Activated CD4-positive, alpha-beta T cell treated with anti-CD3 and anti-CD28 coated beads, Interleukin-2, amount 10 ng/mL, durations not matched to agents 24 days and 14 days (primary cell): ENCODE measurements around the gene ANKRD27. TPM values are rescaled to one million over a fixed set of nuclear protein-coding genes. Genes with fewer than 3 reads are reported as not detected.

Experiments
- DNase-seq: peaks from one replicate; pipeline ENCODE4 v3.0.0; 2022
- H3K27ac Mint-ChIP-seq: one replicate; pipeline ENCODE4 v1.8.0; 2022; ENCODE audit warnings: mild to moderate bottlenecking, mixed read lengths
- H3K27me3 Mint-ChIP-seq: one replicate; pipeline ENCODE4 v1.8.0; 2022; ENCODE audit warnings: mixed read lengths
- H3K36me3 Mint-ChIP-seq: one replicate; pipeline ENCODE4 v1.8.0; 2022; ENCODE audit warnings: low read depth, mild to moderate bottlenecking, mixed read lengths
- H3K4me1 Mint-ChIP-seq: one replicate; pipeline ENCODE4 v1.8.0; 2021; ENCODE audit warnings: mixed read lengths
- H3K4me3 Mint-ChIP-seq: one replicate; pipeline ENCODE4 v1.8.0; 2022; ENCODE audit warnings: mild to moderate bottlenecking, moderate library complexity, mixed read lengths
- H3K9me3 Mint-ChIP-seq: one replicate; pipeline ENCODE4 v1.8.0; 2021; ENCODE audit warnings: mixed read lengths
- intact Hi-C: fragments of 100-400 bp; cut with micrococcal nuclease; formaldehyde crosslinking; loops from one replicate; pipeline ENCODE4 v1.15.1; 2023
- total RNA-seq: library from RNA; stranded (reverse); gene quantifications from 2 replicates; pipeline ENCODE4 v1.2.3, GENCODE V29; 2022

The ANKRD27 gene
- total RNA-seq, 1 donor from 2014 or later = 35.1 TPM

DNA sequence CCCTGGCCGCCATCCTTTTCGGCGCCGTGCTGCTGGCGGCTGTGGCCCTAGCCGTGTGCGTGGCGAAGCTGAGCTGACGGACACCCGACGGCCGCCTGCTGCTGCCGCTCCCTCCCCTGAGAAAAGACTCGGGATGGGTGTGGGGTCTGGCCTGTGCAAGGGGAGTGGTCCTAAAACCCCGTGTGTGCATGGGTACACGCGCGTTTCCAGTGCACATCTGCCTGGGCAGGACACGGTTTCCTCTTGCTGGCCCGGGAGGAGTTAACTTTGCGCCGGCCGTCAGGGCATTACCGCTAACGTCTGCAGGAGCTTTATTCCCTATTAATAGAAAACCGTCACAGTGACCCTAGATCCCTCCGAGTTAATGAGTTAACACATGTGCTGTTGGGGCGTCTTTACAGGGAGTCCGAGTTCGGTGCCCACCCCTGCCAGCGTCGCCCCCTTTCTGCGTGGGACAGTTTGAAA is 1.9 kb upstream of the ANKRD27 start:
- Mint-ChIP-seq H3K4me3 (peak overlapping the region; percentile 64), H3K9me3 (no peaks in the 10 kb centered on the region), H3K4me1 (peaks cover 19% of the 10 kb centered on the region), H3K36me3 (peaks cover 6% of the 10 kb centered on the region), H3K27me3 (peaks cover 36% of the 10 kb centered on the region), H3K27ac (no peak overlapping the region)
- intact Hi-C loops = loop anchor here (5.0 to 10.0 kb wide), 6 partner anchors 295 to 1322 kb away; partner anchors contain the start of genes CEBPG, CEP89, FAAP24 and GPATCH1
- no peak for DNase-seq

GRCh38 chr19:32676186-32676894 is 1.4 kb upstream of the ANKRD27 start:
- H3K27ac Mint-ChIP-seq = no peak overlapping the region

DNA sequence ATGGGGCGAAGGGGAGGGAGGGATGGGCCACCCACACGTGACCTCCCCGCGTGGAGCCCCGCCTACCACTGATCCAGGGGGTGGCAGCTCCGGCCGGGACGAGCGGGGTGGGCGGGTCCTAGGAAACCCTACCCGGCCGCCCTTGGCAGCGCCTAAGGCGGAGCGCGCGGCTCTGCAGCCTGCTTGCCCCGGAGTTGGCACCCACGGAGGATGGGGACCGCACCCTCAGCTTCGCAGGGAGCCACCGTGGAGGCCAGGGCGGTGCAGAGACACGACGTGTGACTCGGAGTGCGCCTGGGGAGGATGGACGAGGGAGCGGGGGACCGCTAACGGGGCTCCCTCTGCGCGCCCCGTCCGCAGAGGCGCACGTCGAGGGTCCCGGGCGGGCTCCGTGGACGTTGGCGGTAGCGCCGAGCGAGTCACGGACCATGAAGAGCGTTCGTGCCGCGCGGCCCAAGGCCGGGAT is 773 bp upstream of the ANKRD27 start, which contains the start of gene RGS9BP:
Gene RGS9BP (plus strand): TSS at position 129 of the 466 bp plus-strand sequence. CDS start 416 bp downstream, outside the sequence.
- H3K27me3 Mint-ChIP-seq = peaks cover 30% of the 10 kb centered on the region
- peak within 1 kb of the TSS; percentile 74 for H3K27ac Mint-ChIP-seq
- H3K9me3 Mint-ChIP-seq = no peaks in the 10 kb centered on the region
- H3K4me3 Mint-ChIP-seq = peak within 1 kb of the TSS; percentile 83
- peaks cover 6% of the 10 kb centered on the region for H3K36me3 Mint-ChIP-seq
- intact Hi-C loops = loop anchor here (1.0 to 10.0 kb wide), 8 partner anchors 16 to 1321 kb away; partner anchors contain the start of genes CEBPG, CEP89, FAAP24 and GPATCH1
- peak; percentile 89 for DNase-seq
- peaks cover 22% of the 10 kb centered on the region for H3K4me1 Mint-ChIP-seq

More at GRCh38 chr19:32676186-32676894, 1.4 kb upstream of the ANKRD27 start:
- H3K27me3 Mint-ChIP-seq = peaks cover 36% of the 10 kb centered on the region
- DNase-seq = no peak
- intact Hi-C loops = loop anchor here (5.0 to 10.0 kb wide), 6 partner anchors 296 to 1322 kb away; partner anchors contain the start of genes CEBPG, CEP89, FAAP24 and GPATCH1
- H3K36me3 Mint-ChIP-seq = peaks cover 6% of the 10 kb centered on the region
- H3K4me3 Mint-ChIP-seq = peak overlapping the region; percentile 83
- no peaks in the 10 kb centered on the region for H3K9me3 Mint-ChIP-seq
- peaks cover 22% of the 10 kb centered on the region for H3K4me1 Mint-ChIP-seq

DNA sequence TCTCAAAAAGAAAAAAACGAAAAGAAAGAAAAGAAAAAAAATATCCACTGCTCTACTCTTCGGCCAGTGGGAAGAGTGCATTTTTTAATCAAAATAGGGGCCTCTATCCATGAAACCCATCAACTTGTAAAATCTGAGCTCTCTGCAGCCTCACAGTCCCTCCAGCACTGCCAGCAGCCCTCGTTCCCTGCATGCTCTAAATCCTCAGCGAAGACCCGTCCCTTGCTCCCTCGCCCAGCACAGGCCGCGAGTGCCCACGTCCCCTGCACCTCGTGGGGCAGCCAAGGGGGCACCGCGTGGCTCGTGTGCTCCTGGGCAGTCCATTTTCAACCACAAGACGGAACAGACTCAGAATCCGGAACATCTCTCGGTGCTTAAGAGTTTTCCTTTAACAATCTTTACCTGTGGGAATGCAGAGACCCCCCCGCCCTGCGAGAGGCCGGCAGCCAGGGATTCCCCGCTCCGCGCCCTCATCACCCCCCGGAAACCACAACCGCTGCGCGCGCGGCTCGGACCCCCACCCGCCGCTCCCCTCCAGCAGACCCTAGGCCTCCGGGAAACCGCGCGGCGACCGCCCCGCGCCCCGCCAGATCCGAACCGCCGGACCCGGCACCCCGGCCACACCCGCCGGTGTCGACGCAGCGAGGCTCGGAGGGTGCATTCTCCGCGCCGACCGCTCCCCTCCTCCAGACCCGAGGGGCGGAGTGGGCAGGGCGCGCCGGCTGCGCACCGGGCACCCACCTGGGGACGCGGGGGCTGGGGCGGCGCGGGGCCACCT is 638 bp downstream of the ANKRD27 start:
- peaks cover 26% of the 10 kb centered on the region for H3K27me3 Mint-ChIP-seq
- DNase-seq = no peak
- H3K4me3 Mint-ChIP-seq = peak overlapping the region; percentile 95

DNA sequence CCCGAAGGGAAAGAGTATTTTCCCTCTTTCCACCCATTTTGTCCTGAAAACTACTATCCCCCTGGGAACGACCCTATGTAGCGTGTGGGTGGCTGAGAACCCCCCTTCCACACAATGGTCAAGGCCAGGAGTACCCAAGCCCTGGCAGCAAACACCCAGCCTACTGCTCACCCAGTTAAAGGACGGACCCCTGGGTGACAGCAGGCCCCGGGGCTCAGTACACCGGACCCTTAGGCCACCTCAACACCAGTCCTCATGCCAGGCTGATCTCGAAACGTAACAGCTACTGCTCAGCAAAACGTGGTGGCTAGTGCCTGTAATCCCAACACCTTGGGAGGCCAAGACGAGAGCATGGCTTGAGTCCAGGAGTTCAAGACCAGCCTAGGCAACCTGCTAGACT is 1.4 kb downstream of the ANKRD27 start:
- H3K4me1 Mint-ChIP-seq = peaks cover 30% of the 10 kb centered on the region
- no peak overlapping the region for H3K4me3 Mint-ChIP-seq
- H3K27ac Mint-ChIP-seq = no peak overlapping the region
- intact Hi-C loops = loop anchor here (10.0 kb wide), 2 partner anchors 701 to 1319 kb away; partner anchors contain the start of gene CEBPG
- peaks cover 10% of the 10 kb centered on the region for H3K36me3 Mint-ChIP-seq
- peaks cover 19% of the 10 kb centered on the region for H3K27me3 Mint-ChIP-seq
- peak; percentile 57 for DNase-seq
- no peaks in the 10 kb centered on the region for H3K9me3 Mint-ChIP-seq

More for the DNA sequence above, 638 bp downstream of the ANKRD27 start:
- Mint-ChIP-seq H3K36me3 (peaks cover 10% of the 10 kb centered on the region), H3K27ac (peak overlapping the region; percentile 88), H3K4me1 (peaks cover 30% of the 10 kb centered on the region), H3K9me3 (no peaks in the 10 kb centered on the region)
- intact Hi-C loops = loop anchor here (2.0 to 10.0 kb wide), 3 partner anchors 76 to 1320 kb away; partner anchors contain the start of gene CEBPG

DNA sequence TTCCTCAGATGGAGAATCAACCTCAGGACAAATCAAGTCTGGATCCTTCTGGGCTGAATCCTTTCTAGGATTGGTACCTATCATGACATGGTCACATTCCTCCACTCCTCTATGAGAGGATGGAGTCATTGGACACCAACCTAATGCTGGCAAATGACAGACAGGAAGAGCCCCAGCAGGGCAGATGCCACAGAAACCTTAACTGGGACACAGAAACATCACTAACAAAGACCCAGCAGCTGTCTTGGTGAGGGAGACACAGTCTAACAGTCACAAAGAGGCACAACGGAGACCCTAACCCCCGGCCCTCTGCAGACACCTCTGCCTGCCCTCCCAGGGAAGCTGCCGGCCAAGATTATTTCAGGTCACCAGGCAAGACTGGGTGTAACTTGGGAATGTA is 2.1 kb downstream of the ANKRD27 start:
- Mint-ChIP-seq H3K4me3 (peak overlapping the region; percentile 29), H3K27ac (no peak overlapping the region), H3K27me3 (peaks cover 14% of the 10 kb centered on the region), H3K36me3 (peaks cover 10% of the 10 kb centered on the region), H3K4me1 (peaks cover 30% of the 10 kb centered on the region), H3K9me3 (no peaks in the 10 kb centered on the region)
- no peak for DNase-seq
- intact Hi-C loops = loop anchor here (10.0 kb wide), 2 partner anchors 702 to 1318 kb away; partner anchors contain the start of gene CEBPG

GRCh38 chr19:32671883-32672593 is 2.9 kb downstream of the ANKRD27 start:
- Mint-ChIP-seq H3K27me3 (peaks cover 6% of the 10 kb centered on the region), H3K27ac (no peak overlapping the region), H3K36me3 (peaks cover 10% of the 10 kb centered on the region), H3K4me1 (peaks cover 25% of the 10 kb centered on the region), H3K4me3 (no peak overlapping the region), H3K9me3 (no peaks in the 10 kb centered on the region)
- intact Hi-C loops = loop anchor here (10.0 kb wide), 2 partner anchors 703 to 1317 kb away; partner anchors contain the start of gene CEBPG
- no peak for DNase-seq

- Mint-ChIP-seq H3K27me3 (peaks cover 2% of the 10 kb centered on the region), H3K36me3 (peaks cover 10% of the 10 kb centered on the region), H3K9me3 (no peaks in the 10 kb centered on the region), H3K4me3 (no peak overlapping the region), H3K4me1 (peaks cover 25% of the 10 kb centered on the region), H3K27ac (no peak overlapping the region)
- intact Hi-C loops = no loop called here
- no peak for DNase-seq
These were observed 5.7 kb downstream of the ANKRD27 start for GRCh38 chr19:32669310-32669709.

DNA sequence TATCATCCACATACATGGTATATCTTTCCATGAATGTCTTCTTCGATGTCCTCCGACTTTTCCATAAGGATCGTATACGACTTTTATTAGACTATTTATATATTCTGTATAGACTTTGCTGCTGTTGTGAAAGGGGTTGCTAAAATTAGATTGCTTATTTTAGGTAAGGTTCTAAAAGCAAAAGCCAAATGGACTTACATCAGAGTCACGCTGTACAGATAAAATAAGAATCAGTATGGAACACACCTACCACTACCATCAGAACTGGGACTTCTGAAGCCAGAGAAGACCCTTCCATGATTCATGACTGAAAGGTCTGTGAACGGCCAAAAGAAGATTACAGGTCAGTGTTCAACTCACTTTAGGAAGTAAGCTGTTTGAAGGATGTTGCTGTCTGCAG is 8.9 kb downstream of the ANKRD27 start:
- Mint-ChIP-seq H3K27me3 (no peaks in the 10 kb centered on the region), H3K4me1 (peaks cover 9% of the 10 kb centered on the region), H3K4me3 (no peak overlapping the region), H3K9me3 (no peaks in the 10 kb centered on the region), H3K36me3 (peaks cover 4% of the 10 kb centered on the region), H3K27ac (no peak overlapping the region)
- DNase-seq = no peak
- intact Hi-C loops = no loop called here

DNA sequence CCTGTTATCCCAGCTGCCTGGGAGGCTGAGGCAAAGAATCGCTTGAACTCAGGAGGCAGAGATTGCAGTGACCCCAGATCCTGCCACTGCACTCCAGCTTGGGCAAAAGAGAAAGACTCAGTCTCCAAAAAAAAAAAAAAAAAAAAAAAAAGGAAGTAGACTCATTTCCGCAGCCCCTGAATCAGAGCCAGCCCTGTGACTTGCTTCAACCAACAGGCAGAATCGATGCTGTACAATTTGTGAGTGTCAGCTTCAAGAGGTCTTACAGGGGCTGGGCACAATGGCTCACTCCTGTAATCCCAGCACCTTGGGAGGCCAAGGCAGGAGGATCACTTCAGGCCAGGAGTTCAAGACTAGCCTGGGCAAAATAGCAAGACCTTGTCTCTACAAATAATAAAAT is 12.8 kb downstream of the ANKRD27 start:
- no peaks in the 10 kb centered on the region for H3K9me3 Mint-ChIP-seq
- peaks cover 3% of the 10 kb centered on the region for H3K36me3 Mint-ChIP-seq
- no peaks in the 10 kb centered on the region for H3K27me3 Mint-ChIP-seq
- no peak overlapping the region for H3K4me3 Mint-ChIP-seq
- intact Hi-C loops = no loop called here
- no peak overlapping the region for H3K27ac Mint-ChIP-seq
- no peak for DNase-seq
- no peaks in the 10 kb centered on the region for H3K4me1 Mint-ChIP-seq

DNA sequence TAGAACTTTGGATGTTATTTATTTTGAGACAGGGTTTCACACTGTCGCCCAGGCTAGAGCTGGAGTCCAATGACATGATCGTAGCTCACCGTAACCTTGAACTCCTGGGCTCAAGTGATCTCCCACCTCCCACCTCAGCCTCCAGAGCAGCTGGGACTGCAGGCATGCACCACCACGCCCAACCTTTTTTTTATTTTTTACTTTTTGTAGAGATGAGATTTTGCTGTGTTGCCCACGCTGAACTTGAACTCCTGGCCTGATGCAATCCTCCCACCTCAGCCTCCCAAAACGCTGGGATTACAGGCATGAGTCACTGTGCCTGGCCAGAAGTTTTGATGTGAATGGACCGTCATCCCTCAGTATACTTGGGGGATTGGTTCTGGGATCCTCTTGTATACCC is 13.7 kb downstream of the ANKRD27 start:
- H3K4me1 Mint-ChIP-seq = no peaks in the 10 kb centered on the region
- no peak overlapping the region for H3K27ac Mint-ChIP-seq
- DNase-seq = no peak
- H3K4me3 Mint-ChIP-seq = no peak overlapping the region
- H3K9me3 Mint-ChIP-seq = no peaks in the 10 kb centered on the region
- peaks cover 6% of the 10 kb centered on the region for H3K36me3 Mint-ChIP-seq
- no peaks in the 10 kb centered on the region for H3K27me3 Mint-ChIP-seq
- intact Hi-C loops = no loop called here

GRCh38 chr19:32658527-32658926 is 16.5 kb downstream of the ANKRD27 start:
- Mint-ChIP-seq H3K27ac (no peak overlapping the region), H3K27me3 (no peaks in the 10 kb centered on the region), H3K36me3 (peaks cover 11% of the 10 kb centered on the region), H3K9me3 (no peaks in the 10 kb centered on the region), H3K4me3 (no peak overlapping the region), H3K4me1 (no peaks in the 10 kb centered on the region)
- no peak for DNase-seq
- intact Hi-C loops = no loop called here

DNA sequence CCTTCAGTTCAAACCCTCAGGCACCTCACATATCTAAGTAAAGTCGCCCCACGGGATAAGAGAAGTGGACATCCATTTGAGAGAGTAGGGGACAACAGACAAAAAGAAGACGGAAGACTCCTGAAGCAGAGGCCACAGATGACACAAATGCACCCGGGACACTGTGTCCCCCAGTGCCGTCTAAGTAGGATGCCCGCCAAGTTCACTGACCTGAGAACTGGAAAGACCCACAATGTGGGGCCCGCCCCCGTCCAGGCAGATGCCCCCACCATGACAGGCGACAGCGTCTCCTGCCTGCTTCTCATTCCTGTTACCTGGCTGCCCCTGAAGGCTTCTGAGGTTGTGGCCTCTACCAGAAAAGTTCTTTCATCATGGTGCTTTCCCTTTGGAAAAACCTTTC is 16.9 kb downstream of the ANKRD27 start:
- Mint-ChIP-seq H3K36me3 (peaks cover 11% of the 10 kb centered on the region), H3K27me3 (no peaks in the 10 kb centered on the region), H3K9me3 (no peaks in the 10 kb centered on the region), H3K4me1 (no peaks in the 10 kb centered on the region), H3K4me3 (no peak overlapping the region), H3K27ac (no peak overlapping the region)
- intact Hi-C loops = no loop called here
- DNase-seq = no peak
